Gastroesophageal sphincter (tissue), 3 donors: ENCODE data around the gene ZNF500.

Source experiments
- CTCF ChIP-seq, 4 experiments: fragments of 200-600 bp in 2 of 4; fragments of 450-650 bp in 2 of 4; sonication (generic) in 1 of 4; IDR thresholded peaks; one replicate each; pipeline ENCODE4 v1.5.1; 2017 to 2019; ENCODE audit warnings: antibody characterized with exemption in 4 of 4, mild to moderate bottlenecking in 2 of 4, moderate library complexity in 2 of 4
- POLR2A ChIP-seq, 2 donors: fragments of 450-650 bp; IDR thresholded peaks; one replicate each; pipeline ENCODE4 v1.6.1; 2017; ENCODE audit warnings: antibody characterized with exemption in 2 of 2, mild to moderate bottlenecking in 2 of 2, moderate library complexity in 1 of 2
- POLR2AphosphoS5 ChIP-seq: sonication (generic); formaldehyde crosslinking; IDR thresholded peaks from one replicate; pipeline ENCODE4 v1.6.1; 2017; ENCODE audit warnings: antibody characterized with exemption

- TF ChIP-seq CTCF (IDR thresholded peaks at IDR 0.05) (no peak), POLR2A (IDR thresholded peaks at IDR 0.05) (no peak), POLR2AphosphoS5 (no peak)
Observed at GRCh38 chr16:4790871-4791270, 23.9 kb upstream of the ZNF500 start.
